GM12878 (cell line): Measurements from ENCODE around the gene MPZL3. TPM values are rescaled to one million over a fixed set of nuclear protein-coding genes. Genes with fewer than 3 reads are reported as not detected.

ENCODE experiments used
- ATAC-seq: fragments of 200-7000 bp; cut with Tn5 transposase; 3 replicates; pipeline ENCODE4 v1.9.1; 2020; ENCODE audit warnings: mild to moderate bottlenecking, moderate library complexity
- BruUV-seq: library from RNA; stranded (reverse); fragments of 400-500 nt; replicated peaks from 2 replicates; lab custom pipeline; 2021; lab: Mats Ljungman, UMichigan
- CTCF ChIA-PET: fragments of 300-600 bp; sonication (Branson Sonifier 250); formaldehyde crosslinking; extraction: SDS; loops from one replicate; lab custom pipeline; 2021; ENCODE audit warnings: inconsistent platforms; lab: Yijun Ruan, JAX
- POLR2A ChIA-PET: fragments of 350-600 bp; formaldehyde crosslinking; extraction: SDS; loops from one replicate; lab custom pipeline; 2021; ENCODE audit warnings: inconsistent platforms; lab: Charles Lee
- RAD21 ChIA-PET: fragments of 300-600 bp; sonication (Branson Sonifier 250); formaldehyde crosslinking; loops from one replicate; lab custom pipeline; 2023; ENCODE audit warnings: antibody characterized with exemption; ENCODE audit not compliant: unreplicated experiment; lab: Charles Lee
- SMC1A ChIA-PET: fragments of 300-600 bp; sonication (Branson Sonifier 250); formaldehyde crosslinking; loops from one replicate; lab custom pipeline; 2023; ENCODE audit not compliant: unreplicated experiment, uncharacterized antibody; lab: Charles Lee
- DNase-seq: peaks from one replicate; pipeline ENCODE4 v3.0.0-alpha.2; 2011; ENCODE audit warnings: low read depth, low spot score
- FAIRE-seq: peaks from 3 replicates; lab custom pipeline; 2011; peaks lifted over from hg19 to GRCh38; lab: Jason Lieb, UNC
- H2AFZ ChIP-seq: 2 replicates; pipeline ENCODE4 v1.6.0; 2011; ENCODE audit warnings: low read depth, low read length, control low read depth; ENCODE audit not compliant: control insufficient read depth
- H3K27ac ChIP-seq: 2 replicates; pipeline ENCODE4 v1.5.1; 2011; ENCODE audit warnings: control low read depth; ENCODE audit not compliant: control insufficient read depth, insufficient read depth
- H3K27me3 ChIP-seq, 2 experiments: replicated peaks in 1 of 2; 2 replicates each; pipeline versions ENCODE4 v1.6.0 to v1.6.1; 2011; ENCODE audit warnings: low read length in 1 of 2; ENCODE audit not compliant: control insufficient read depth in 2 of 2, insufficient read depth in 2 of 2
- H3K36me3 ChIP-seq, 2 experiments: 2 replicates each; pipeline ENCODE4 v1.5.1; 2011; ENCODE audit warnings: low read length in 1 of 2; ENCODE audit not compliant: control insufficient read depth in 2 of 2, insufficient read depth in 2 of 2
- H3K4me1 ChIP-seq: 2 replicates; pipeline ENCODE4 v1.6.1; 2011; ENCODE audit warnings: mild to moderate bottlenecking, low read length, moderate library complexity, mixed read lengths; ENCODE audit not compliant: control insufficient read depth, insufficient read depth
- H3K4me2 ChIP-seq: 2 replicates; pipeline ENCODE4 v1.6.0; 2011; ENCODE audit warnings: control low read depth; ENCODE audit not compliant: control insufficient read depth, insufficient read depth
- H3K4me3 ChIP-seq: fragments of 200-600 bp; sonication (generic); 2 replicates; pipeline ENCODE4 v1.5.1; 2016
- H3K79me2 ChIP-seq: 2 replicates; pipeline ENCODE4 v1.6.0; 2011; ENCODE audit warnings: low read length; ENCODE audit not compliant: control insufficient read depth, insufficient read depth
- H3K9ac ChIP-seq: 2 replicates; pipeline ENCODE4 v1.8.0; 2011; ENCODE audit warnings: low read length, control low read depth, mixed read lengths; ENCODE audit not compliant: control insufficient read depth, insufficient read depth
- H3K9me3 ChIP-seq: replicated peaks from 3 replicates; pipeline ENCODE4 v1.5.1; 2011; ENCODE audit warnings: mild to moderate bottlenecking, low read length; ENCODE audit not compliant: control insufficient read depth, insufficient read depth
- H4K20me1 ChIP-seq: 2 replicates; pipeline ENCODE4 v1.6.0; 2011; ENCODE audit not compliant: control insufficient read depth, insufficient read depth
- CHD2 ChIP-seq: IDR thresholded peaks from 2 replicates; pipeline ENCODE4 v1.6.1; 2011; ENCODE audit warnings: low read depth, low read length, improper control_type of control experiment, borderline replicate concordance
- DPF2 ChIP-seq: fragments of 450-650 bp; IDR thresholded peaks from 2 replicates; pipeline ENCODE4 v1.6.1; 2017; ENCODE audit warnings: mild to moderate bottlenecking
- EED ChIP-seq: sonication (generic); IDR thresholded peaks from 2 replicates; pipeline ENCODE4 v1.6.1; 2016; ENCODE audit warnings: antibody characterized with exemption, low read depth
- SREBF2 ChIP-seq: IDR thresholded peaks from 2 replicates; pipeline ENCODE4 v1.6.1; 2012; ENCODE audit warnings: mild to moderate bottlenecking, low read length
- YBX1 ChIP-seq: fragments of 450-650 bp; IDR thresholded peaks from 2 replicates; pipeline ENCODE4 v1.6.1; 2016; ENCODE audit warnings: antibody characterized with exemption
- ZBED1 ChIP-seq: IDR thresholded peaks from 2 replicates; pipeline ENCODE4 v1.6.1; 2016; ENCODE audit warnings: borderline replicate concordance
- WGBS: methylation state at CpG from one replicate; pipeline ENCODE4 v1.1.6; 2016; ENCODE audit warnings: low lambda C conversion rate; ENCODE audit not compliant: insufficient replicate concordance, insufficient coverage; ENCODE audit errors: missing lambda C conversion rate; 5-methylcytosine and 5-hydroxymethylcytosine counted together
- in situ Hi-C: fragments of 300-500 bp; cut with MboI; formaldehyde crosslinking; loops from 9 replicates; pipeline ENCODE4 v1.14.3; 2018; ENCODE audit warnings: mixed read lengths
- intact Hi-C: fragments of 100-400 bp; cut with micrococcal nuclease; formaldehyde crosslinking; loops from one replicate; pipeline ENCODE4 v1.14.2; 2022; ENCODE audit not compliant: unreplicated experiment
- polyA plus RNA-seq, 11 experiments: library from polyadenylated mRNA; depleted of rRNA in 4 of 11; unstranded in 6 of 11; stranded (reverse) in 5 of 11; fragments of >200 nt; fragmentation: Nextera tagmentation in 4 of 11; fragmentation: Illumina TruSeq in 1 of 11; extraction: Ambion mirVana in 4 of 11; extraction: Trizol in 1 of 11; gene quantifications; 1 replicate in 1 of 11; 2 replicates in 10 of 11; pipeline versions ENCODE4 v1.2.1 to v1.2.3, GENCODE V29; 2011 to 2016; ENCODE audit warnings: inconsistent platforms in 2 of 11, missing spikeins in 2 of 11, low read depth in 1 of 11
- total RNA-seq, 4 experiments: library from RNA; depleted of rRNA in 3 of 4; stranded (reverse); fragments of >200 nt in 3 of 4; fragmentation: Illumina TruSeq in 1 of 4; extraction: Trizol in 1 of 4; gene quantifications; 2 replicates each; pipeline versions ENCODE4 v1.2.1 to v1.2.3, GENCODE V29; 2013 to 2021

The MPZL3 gene
- total and polyA plus RNA-seq, 10 of the 15 experiments (the other 5 are each of a cell fraction or from before 2014, with no cell fraction given): 2.1 to 7.5 (median 6.2) TPM

DNA sequence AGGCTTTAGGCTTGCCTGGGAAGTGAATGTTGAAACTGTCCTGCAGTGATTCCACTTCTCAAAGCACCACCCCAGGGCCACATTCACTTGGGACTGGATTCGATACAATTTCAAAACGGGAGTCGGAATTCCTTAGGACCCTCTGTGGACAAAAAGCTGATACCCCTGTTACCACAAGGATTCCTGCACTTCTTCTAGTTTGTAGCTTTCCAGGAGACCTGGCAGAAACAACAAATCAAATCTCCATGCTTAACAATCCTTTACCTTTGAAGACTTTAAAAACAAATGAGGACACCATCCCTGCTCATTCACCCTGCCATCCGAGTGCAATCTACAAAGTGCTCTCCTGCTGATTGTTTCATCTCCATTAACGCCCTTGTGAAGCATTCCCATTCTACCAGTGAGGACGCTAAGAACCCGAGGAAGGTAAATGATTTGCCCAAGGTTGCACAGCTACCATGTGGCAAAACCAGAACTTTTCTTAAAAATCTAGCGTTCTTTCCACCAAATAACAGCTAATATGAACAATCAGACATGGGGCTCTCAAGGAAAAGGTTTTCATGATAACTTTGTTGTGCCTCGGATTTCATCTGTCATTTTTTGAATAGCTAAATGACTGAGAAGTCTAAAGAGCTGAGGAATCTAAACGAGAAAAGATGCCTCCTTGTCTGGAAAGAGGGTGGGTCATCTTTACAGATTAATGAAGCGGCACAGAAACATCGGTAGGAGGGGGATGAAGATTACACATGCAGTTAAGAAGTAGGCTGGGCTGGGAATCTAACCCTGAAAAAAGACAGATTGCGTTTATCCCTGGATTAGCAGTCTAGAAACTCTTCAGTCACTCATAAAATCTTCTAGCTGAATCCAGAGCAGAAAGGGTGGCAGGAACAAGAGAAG lies 12.7 kb upstream of the MPZL3 start:
- RAD21 ChIA-PET: interaction anchor here (1.4 to 1.7 kb wide), 2 partner anchors 13 to 66 kb away, joined by 5 read pairs; no protein-coding TSS in a partner anchor
- Histone ChIP-seq H3K9ac (no peak overlapping the region), H3K79me2 (no peaks in the 10 kb centered on the region), H2AFZ (no peak overlapping the region), H3K36me3 (no peaks in the 10 kb centered on the region), H3K4me2 (no peak overlapping the region; the same call in 1 of the 2 replicates)
- ATAC-seq: no peak
- BruUV-seq: no TSS peak
- no peak for TF ChIP-seq SREBF2
- no peak for TF ChIP-seq ZBED1
- TF ChIP-seq YBX1: no peak
- TF ChIP-seq DPF2: no peak
- no peak for TF ChIP-seq EED
- no peak for TF ChIP-seq CHD2
- TF ChIP-seq, all 136 proteins: peak for 0
- intact Hi-C loops (no loop called here), in situ Hi-C loops (no loop called here)
- DNase-seq (no peak), FAIRE-seq (no peak)
- Histone ChIP-seq H3K27ac (no peak overlapping the region), H3K4me1 (peaks cover 9% of the 10 kb centered on the region), H4K20me1 (no peaks in the 10 kb centered on the region), H3K4me3 (no peak overlapping the region), H3K27me3 (peaks cover 0 to 13% of the 10 kb centered on the region in 2 experiments; a peak in 1 of 4 replicates), H3K9me3 (no peaks in the 10 kb centered on the region)
- ChIA-PET POLR2A (interaction anchor here (1.0 to 1.3 kb wide), 3 partner anchors 13 to 24 kb away, joined by 3 read pairs; partner anchors contain the start of gene MPZL3), SMC1A (interaction anchor here (0.7 to 10.2 kb wide), 11 partner anchors 13 to 71 kb away, joined by 3 to 56 read pairs (median 4); partner anchors contain the start of gene MPZL3), CTCF (interaction anchor here (0.5 to 5.3 kb wide), 8 partner anchors 8 to 1799 kb away, joined by 3 to 35 read pairs (median 4); no protein-coding TSS in a partner anchor)
- 58% methylated on average over 13 of the region's 13 CpGs for WGBS
